ENCODE measurements around the gene THAP7. TPM values are rescaled to one million over a fixed set of nuclear protein-coding genes. Genes with fewer than 3 reads are reported as not detected.

THAP7 gene
- total RNA-seq, 1 experiment from 2014 or later: 24.9 TPM

DNA sequence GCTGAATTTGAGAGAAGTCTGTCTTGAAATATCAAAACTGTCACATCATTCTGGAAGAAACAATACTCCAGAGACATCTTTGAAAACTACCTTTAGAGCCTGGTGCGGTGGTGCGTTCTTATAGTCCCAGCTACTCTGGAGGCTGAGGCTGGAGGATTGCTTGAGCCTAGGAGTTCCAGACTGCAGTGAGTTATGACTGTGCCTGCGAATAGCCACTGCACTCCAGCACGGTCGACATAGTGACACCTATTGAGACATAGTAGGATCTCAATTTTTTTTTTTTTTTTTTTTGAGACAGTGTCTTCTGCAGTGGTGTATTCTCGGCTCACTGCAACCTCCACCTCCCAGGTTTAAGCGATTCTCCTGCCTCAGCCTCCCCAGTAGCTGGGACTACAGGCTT, 46.4 kb downstream of the THAP7 start:
- no TSS peak for BruUV-seq (replicated peaks)
- peaks cover 20% of the 10 kb centered on the region for H3K4me1 Mint-ChIP-seq (ENCODE audit: insufficient read depth, unreplicated experiment)
- no peak for DNase-seq (ENCODE audit: unreplicated experiment)
- no peaks in the 10 kb centered on the region for H3K9me3 Mint-ChIP-seq (ENCODE audit: unreplicated experiment)
- peaks cover 34% of the 10 kb centered on the region for H3K36me3 Mint-ChIP-seq (ENCODE audit: insufficient read depth, unreplicated experiment)
- no peak overlapping the region for H3K27ac Mint-ChIP-seq (ENCODE audit: low read depth, unreplicated experiment)
- H3K27me3 Mint-ChIP-seq (ENCODE audit: insufficient read depth, unreplicated experiment): no peaks in the 10 kb centered on the region
- ChIA-PET POLR2A (interaction anchor here (0.8 to 4.0 kb wide), 4 partner anchors 27 to 70 kb away, joined by 3 to 23 read pairs (median 8); partner anchors contain the start of gene LZTR1), CTCF (interaction anchor here (1.3 to 3.8 kb wide), 2 partner anchors 18 to 70 kb away, joined by 5 to 16 read pairs; no protein-coding TSS in a partner anchor)
- no peak overlapping the region for H3K4me3 Mint-ChIP-seq (ENCODE audit: unreplicated experiment)
- TF ChIP-seq, protein P1, sequence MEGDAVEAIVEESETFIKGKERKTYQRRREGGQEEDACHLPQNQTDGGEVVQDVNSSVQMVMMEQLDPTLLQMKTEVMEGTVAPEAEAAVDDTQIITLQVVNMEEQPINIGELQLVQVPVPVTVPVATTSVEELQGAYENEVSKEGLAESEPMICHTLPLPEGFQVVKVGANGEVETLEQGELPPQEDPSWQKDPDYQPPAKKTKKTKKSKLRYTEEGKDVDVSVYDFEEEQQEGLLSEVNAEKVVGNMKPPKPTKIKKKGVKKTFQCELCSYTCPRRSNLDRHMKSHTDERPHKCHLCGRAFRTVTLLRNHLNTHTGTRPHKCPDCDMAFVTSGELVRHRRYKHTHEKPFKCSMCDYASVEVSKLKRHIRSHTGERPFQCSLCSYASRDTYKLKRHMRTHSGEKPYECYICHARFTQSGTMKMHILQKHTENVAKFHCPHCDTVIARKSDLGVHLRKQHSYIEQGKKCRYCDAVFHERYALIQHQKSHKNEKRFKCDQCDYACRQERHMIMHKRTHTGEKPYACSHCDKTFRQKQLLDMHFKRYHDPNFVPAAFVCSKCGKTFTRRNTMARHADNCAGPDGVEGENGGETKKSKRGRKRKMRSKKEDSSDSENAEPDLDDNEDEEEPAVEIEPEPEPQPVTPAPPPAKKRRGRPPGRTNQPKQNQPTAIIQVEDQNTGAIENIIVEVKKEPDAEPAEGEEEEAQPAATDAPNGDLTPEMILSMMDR (IDR thresholded peaks at IDR 0.05; ENCODE audit: unreplicated experiment): no peak
- intact Hi-C loops (cut with micrococcal nuclease): no loop called here

DNA sequence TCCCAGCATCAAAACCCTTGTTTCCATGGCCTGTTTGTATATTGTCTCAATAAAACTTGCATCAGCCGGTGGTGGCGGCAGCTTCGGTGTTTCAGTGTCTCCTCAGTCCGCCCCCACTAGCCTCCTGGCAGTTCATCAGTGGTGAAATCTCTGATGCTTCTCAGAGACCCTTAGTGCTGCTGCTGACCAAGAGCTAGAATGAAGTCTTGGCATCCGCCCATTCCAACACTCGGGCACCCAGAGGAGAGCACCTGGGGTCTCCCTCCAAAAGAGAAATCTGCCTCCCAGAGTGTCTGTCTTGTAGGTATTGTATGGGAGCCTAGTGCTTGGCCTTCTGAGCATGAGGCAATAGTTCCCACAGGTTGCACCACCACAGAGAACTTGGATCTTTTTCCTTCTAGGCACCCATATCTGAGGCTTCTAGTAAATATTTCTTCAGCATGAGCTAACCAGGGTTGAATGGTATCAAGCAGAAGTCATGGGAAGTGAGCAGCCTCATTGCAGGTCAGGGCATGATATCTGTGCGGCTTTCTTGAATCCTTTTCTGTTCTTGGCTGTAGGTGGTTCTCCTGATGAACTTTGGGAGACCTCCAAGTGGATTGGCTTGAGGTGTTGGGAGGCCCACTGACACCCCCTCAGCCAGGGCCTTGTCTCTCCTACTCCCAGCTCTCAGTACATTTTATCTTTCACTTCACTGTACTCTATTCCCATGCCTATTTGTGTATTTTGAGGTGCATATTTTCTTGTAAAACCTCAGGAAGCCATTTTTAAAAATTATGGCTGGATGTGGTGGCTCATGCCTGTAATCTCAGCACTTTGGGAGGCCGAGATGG, 48.0 kb downstream of the THAP7 start:
- intact Hi-C loops (cut with micrococcal nuclease): loop anchor here (5.0 kb wide), 1 partner anchor 37 kb away; the partner anchor contains the start of gene CRKL
- DNase-seq (ENCODE audit: unreplicated experiment): peak; percentile 88
- no peaks in the 10 kb centered on the region for H3K9me3 Mint-ChIP-seq (ENCODE audit: unreplicated experiment)
- H3K4me1 Mint-ChIP-seq (ENCODE audit: insufficient read depth, unreplicated experiment): peaks cover 30% of the 10 kb centered on the region
- TF ChIP-seq, protein P1 (IDR thresholded peaks at IDR 0.05; ENCODE audit: unreplicated experiment): no peak
- no peak overlapping the region for H3K4me3 Mint-ChIP-seq (ENCODE audit: unreplicated experiment)
- ChIA-PET CTCF (interaction anchor here (0.9 to 3.8 kb wide), 2 partner anchors 28 to 68 kb away, joined by 3 to 16 read pairs; partner anchors contain the start of gene LZTR1), POLR2A (interaction anchor here (0.5 to 4.0 kb wide), 10 partner anchors 16 to 494 kb away, joined by 3 to 23 read pairs (median 4); partner anchors contain the start of genes CRKL, LZTR1 and SNAP29)
- no TSS peak for BruUV-seq (replicated peaks)
- H3K27ac Mint-ChIP-seq (ENCODE audit: low read depth, unreplicated experiment): peak overlapping the region; percentile 28
- peaks cover 50% of the 10 kb centered on the region for H3K36me3 Mint-ChIP-seq (ENCODE audit: insufficient read depth, unreplicated experiment)
- no peaks in the 10 kb centered on the region for H3K27me3 Mint-ChIP-seq (ENCODE audit: insufficient read depth, unreplicated experiment)

DNA sequence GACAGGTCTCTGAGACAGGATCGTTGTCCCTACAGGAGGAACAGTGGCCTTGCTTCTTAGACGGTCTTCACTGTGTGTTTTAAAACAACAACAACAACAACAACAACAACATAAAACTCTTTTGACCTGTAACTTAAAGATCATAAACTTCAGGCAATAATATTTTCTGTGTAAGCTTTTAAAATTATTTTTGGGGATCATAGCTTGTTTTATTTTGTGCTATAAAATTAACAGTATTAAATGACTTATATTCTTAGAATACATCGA, 48.6 kb downstream of the THAP7 start:
- peak overlapping the region; percentile 49 for H3K27ac Mint-ChIP-seq (ENCODE audit: low read depth, unreplicated experiment)
- H3K36me3 Mint-ChIP-seq (ENCODE audit: insufficient read depth, unreplicated experiment): peaks cover 55% of the 10 kb centered on the region
- TF ChIP-seq, protein P1 (IDR thresholded peaks at IDR 0.05; ENCODE audit: unreplicated experiment): no peak
- no peak overlapping the region for H3K4me3 Mint-ChIP-seq (ENCODE audit: unreplicated experiment)
- BruUV-seq (replicated peaks): no TSS peak
- intact Hi-C loops (cut with micrococcal nuclease): loop anchor here (5.0 kb wide), 1 partner anchor 36 kb away; the partner anchor contains the start of gene CRKL
- H3K4me1 Mint-ChIP-seq (ENCODE audit: insufficient read depth, unreplicated experiment): peaks cover 30% of the 10 kb centered on the region
- no peak for DNase-seq (ENCODE audit: unreplicated experiment)
- no peaks in the 10 kb centered on the region for H3K9me3 Mint-ChIP-seq (ENCODE audit: unreplicated experiment)
- no peaks in the 10 kb centered on the region for H3K27me3 Mint-ChIP-seq (ENCODE audit: insufficient read depth, unreplicated experiment)
- CTCF ChIA-PET: interaction anchor here (0.8 to 3.8 kb wide), 2 partner anchors 8 to 68 kb away, joined by 3 to 16 read pairs; no protein-coding TSS in a partner anchor
- POLR2A ChIA-PET: interaction anchor here (0.5 to 4.0 kb wide), 6 partner anchors 29 to 113 kb away, joined by 3 to 23 read pairs (median 4); partner anchors contain the start of genes CRKL and LZTR1
